H9 (cell line): Measurements from ENCODE around the gene ZMIZ1. TPM values are rescaled to one million over a fixed set of nuclear protein-coding genes. Genes with fewer than 3 reads are reported as not detected.

Experiments used
- DNase-seq: peaks from one replicate; pipeline ENCODE4 v3.0.0-alpha.2; 2017
- H2AFZ ChIP-seq: one replicate; pipeline ENCODE4 v1.6.1; 2013; ENCODE audit warnings: mild to moderate bottlenecking, low read length, control low read depth, moderate library complexity
- H2AK5ac ChIP-seq: 2 replicates; pipeline ENCODE4 v1.6.1; 2013; ENCODE audit warnings: low read length, control low read depth, mixed read lengths; ENCODE audit not compliant: insufficient read length
- H2BK120ac ChIP-seq: one replicate; pipeline ENCODE4 v1.6.1; 2013; ENCODE audit warnings: low read depth, mild to moderate bottlenecking, low read length, control low read depth, inconsistent platforms; ENCODE audit not compliant: poor library complexity, severe bottlenecking
- H2BK12ac ChIP-seq: 2 replicates; pipeline ENCODE4 v1.6.1; 2013; ENCODE audit warnings: low read length, control low read depth, mixed read lengths, low read depth; ENCODE audit not compliant: insufficient read length
- H2BK15ac ChIP-seq: 2 replicates; pipeline ENCODE4 v1.6.1; 2013; ENCODE audit warnings: low read depth, low read length, control low read depth
- H2BK20ac ChIP-seq: one replicate; pipeline ENCODE4 v1.6.1; 2013; ENCODE audit warnings: low read depth, mild to moderate bottlenecking, low read length, control low read depth, inconsistent platforms; ENCODE audit not compliant: poor library complexity, severe bottlenecking
- H2BK5ac ChIP-seq: 2 replicates; pipeline ENCODE4 v1.6.1; 2013; ENCODE audit warnings: low read length, control low read depth, mixed read lengths; ENCODE audit not compliant: insufficient read length
- H3K14ac ChIP-seq: 2 replicates; pipeline ENCODE4 v1.6.1; 2013; ENCODE audit warnings: low read length, control low read depth; ENCODE audit not compliant: insufficient read depth
- H3K18ac ChIP-seq: 2 replicates; pipeline ENCODE4 v1.6.1; 2013; ENCODE audit warnings: low read depth, mild to moderate bottlenecking, mixed read lengths, low read length, control low read depth; ENCODE audit not compliant: insufficient read length
- H3K23ac ChIP-seq: 2 replicates; pipeline ENCODE4 v1.6.1; 2013; ENCODE audit warnings: low read length, control low read depth, mixed read lengths, low read depth; ENCODE audit not compliant: insufficient read length
- H3K23me2 ChIP-seq: 2 replicates; pipeline ENCODE4 v1.6.1; 2013; ENCODE audit warnings: low read depth, mild to moderate bottlenecking, mixed read lengths, low read length, control low read depth; ENCODE audit not compliant: insufficient read length, poor library complexity, severe bottlenecking
- H3K27ac ChIP-seq: 2 replicates; pipeline ENCODE4 v1.5.1; 2013; ENCODE audit warnings: low read length, control low read depth, mixed read lengths, low read depth; ENCODE audit not compliant: insufficient read length
- H3K27me3 ChIP-seq: 2 replicates; pipeline ENCODE4 v1.6.1; 2013; ENCODE audit warnings: low read length, control low read depth, inconsistent platforms; ENCODE audit not compliant: insufficient read depth
- H3K4ac ChIP-seq: 2 replicates; pipeline ENCODE4 v1.6.1; 2013; ENCODE audit warnings: low read depth, mild to moderate bottlenecking, control low read depth, inconsistent platforms, low read length, moderate library complexity
- H3K4me1 ChIP-seq: 2 replicates; pipeline ENCODE4 v1.6.1; 2013; ENCODE audit warnings: low read length, control low read depth, inconsistent platforms; ENCODE audit not compliant: insufficient read depth
- H3K4me2 ChIP-seq: 2 replicates; pipeline ENCODE4 v1.6.1; 2013; ENCODE audit warnings: low read length, control low read depth, mixed read lengths; ENCODE audit not compliant: insufficient read length, insufficient read depth
- H3K56ac ChIP-seq: 2 replicates; pipeline ENCODE4 v1.6.1; 2013; ENCODE audit warnings: low read depth, mild to moderate bottlenecking, mixed read lengths, low read length, control low read depth; ENCODE audit not compliant: insufficient read length
- H3K79me1 ChIP-seq: 2 replicates; pipeline ENCODE4 v1.6.1; 2013; ENCODE audit warnings: low read depth, mild to moderate bottlenecking, moderate library complexity, low read length, control low read depth, inconsistent platforms; ENCODE audit not compliant: insufficient read depth, poor library complexity, severe bottlenecking
- H3K79me2 ChIP-seq: 2 replicates; pipeline ENCODE4 v1.6.1; 2013; ENCODE audit warnings: low read length, control low read depth, inconsistent platforms; ENCODE audit not compliant: insufficient read depth
- H3K9ac ChIP-seq: 2 replicates; pipeline ENCODE4 v1.6.1; 2013; ENCODE audit warnings: low read length, control low read depth, mixed read lengths; ENCODE audit not compliant: insufficient read length; ENCODE audit errors: extremely low read depth
- H3K9me3 ChIP-seq: one replicate; pipeline ENCODE4 v1.6.1; 2013; ENCODE audit warnings: low read depth, low read length, inconsistent platforms; ENCODE audit not compliant: control insufficient read depth
- H3T11ph ChIP-seq: one replicate; pipeline ENCODE4 v1.6.1; 2013; ENCODE audit warnings: mild to moderate bottlenecking, low read length, control low read depth, inconsistent platforms
- H4K20me1 ChIP-seq: one replicate; pipeline ENCODE4 v1.6.1; 2013; ENCODE audit not compliant: control insufficient read depth, insufficient read length, insufficient read depth
- H4K5ac ChIP-seq: 2 replicates; pipeline ENCODE4 v1.6.1; 2013; ENCODE audit warnings: low read depth, mild to moderate bottlenecking, mixed read lengths, low read length, control low read depth; ENCODE audit not compliant: insufficient read length
- H4K8ac ChIP-seq: replicated peaks from 2 replicates; pipeline ENCODE4 v1.6.1; 2013; ENCODE audit warnings: low read length, control low read depth, mixed read lengths, low read depth; ENCODE audit not compliant: insufficient read length
- H4K91ac ChIP-seq: 2 replicates; pipeline ENCODE4 v1.6.1; 2013; ENCODE audit warnings: low read depth, mild to moderate bottlenecking, moderate library complexity, mixed read lengths, low read length, control low read depth; ENCODE audit not compliant: insufficient read length
- H3K27ac Mint-ChIP-seq, 3 experiments: 2 replicates in 2 of 3; 3 replicates in 1 of 3; pipeline ENCODE4 v1.8.0; 2020 to 2021; ENCODE audit warnings: mixed read lengths in 3 of 3, mild to moderate bottlenecking in 1 of 3, moderate library complexity in 1 of 3
- H3K27me3 Mint-ChIP-seq: 2 replicates; pipeline ENCODE4 v1.8.0; 2021; ENCODE audit warnings: low read depth, mild to moderate bottlenecking, moderate library complexity, mixed read lengths
- H3K36me3 Mint-ChIP-seq, 3 experiments: 2 replicates in 2 of 3; 3 replicates in 1 of 3; pipeline ENCODE4 v1.8.0; 2020 to 2021; ENCODE audit warnings: low read depth in 3 of 3, mixed read lengths in 3 of 3; ENCODE audit not compliant: insufficient read depth in 1 of 3
- H3K4me1 Mint-ChIP-seq, 2 experiments: 2 replicates each; pipeline ENCODE4 v1.8.0; 2020; ENCODE audit warnings: mixed read lengths in 2 of 2
- H3K4me3 Mint-ChIP-seq, 2 experiments: 2 replicates in 1 of 2; 3 replicates in 1 of 2; pipeline ENCODE4 v1.8.0; 2020 to 2021; ENCODE audit warnings: mild to moderate bottlenecking in 2 of 2, mixed read lengths in 2 of 2, moderate library complexity in 1 of 2
- H3K9me3 Mint-ChIP-seq, 2 experiments: 2 replicates in 1 of 2; 3 replicates in 1 of 2; pipeline ENCODE4 v1.8.0; 2020; ENCODE audit warnings: mild to moderate bottlenecking in 2 of 2, mixed read lengths in 2 of 2, moderate library complexity in 1 of 2
- CTCF ChIP-seq: fragments of 200-600 bp; sonication (generic); conservative IDR thresholded peaks from 3 replicates; pipeline ENCODE4 v1.8.0; 2021; ENCODE audit warnings: antibody characterized with exemption, mild to moderate bottlenecking
- WGBS: extraction: QIAGEN DNeasy Blood & Tissue Kit; methylation state at CpG from one replicate; pipeline ENCODE4 v1.1.7; 2013; ENCODE audit warnings: missing lambda C conversion rate, low lambda C conversion rate, mixed read lengths; ENCODE audit not compliant: insufficient read length; ENCODE audit errors: extremely low coverage; 5-methylcytosine and 5-hydroxymethylcytosine counted together
- total RNA-seq: library from RNA; stranded (reverse); gene quantifications from 2 replicates; pipeline ENCODE4 v1.2.1, GENCODE V29; 2021

ZMIZ1 gene
- total RNA-seq, 1 experiment from 2014 or later: 36.9 TPM

GRCh38 chr10:79029478-79030390, 39.0 kb upstream of the ZMIZ1 start:
- TF ChIP-seq CTCF: no peak
- no peak for DNase-seq
- Mint-ChIP-seq H3K27me3 (peaks cover 16% of the 10 kb centered on the region), H3K36me3 (no peaks in the 10 kb centered on the region), H3K4me1 (peaks cover 4 to 9% of the 10 kb centered on the region in 2 experiments), H3K9me3 (no peaks in the 10 kb centered on the region; a peak in 1 of 5 replicates), H3K27ac (no peak overlapping the region; a peak in 1 of 7 replicates), H3K4me3 (no peak overlapping the region)
- H3K27ac ChIP-seq: no peak overlapping the region
- no peak overlapping the region for H2BK20ac ChIP-seq
- H3T11ph ChIP-seq: no peak overlapping the region
- no peak overlapping the region for H3K14ac ChIP-seq
- no peak overlapping the region for H3K9ac ChIP-seq
- no peak overlapping the region for H3K4ac ChIP-seq
- H2AFZ ChIP-seq: no peak overlapping the region
- no peak overlapping the region for H3K18ac ChIP-seq
- H4K20me1 ChIP-seq: peaks cover 3% of the 10 kb centered on the region
- H4K91ac ChIP-seq: no peak overlapping the region
- H2BK120ac ChIP-seq: no peak overlapping the region
- no peak overlapping the region for H4K8ac ChIP-seq
- H3K79me1 ChIP-seq: no peaks in the 10 kb centered on the region
- no peak overlapping the region for H3K56ac ChIP-seq
- WGBS: no CpG with 5 or more reads among the region's 12 CpGs
- H2BK15ac ChIP-seq: no peak overlapping the region
- no peaks in the 10 kb centered on the region for H3K9me3 ChIP-seq
- no peak overlapping the region for H2AK5ac ChIP-seq
- no peak overlapping the region for H2BK5ac ChIP-seq
- H3K4me2 ChIP-seq: no peak overlapping the region
- no peak overlapping the region for H3K23ac ChIP-seq
- no peak overlapping the region for H4K5ac ChIP-seq
- H3K79me2 ChIP-seq: no peaks in the 10 kb centered on the region
- no peak overlapping the region for H2BK12ac ChIP-seq
- H3K27me3 ChIP-seq: no peaks in the 10 kb centered on the region
- H3K4me1 ChIP-seq: no peaks in the 10 kb centered on the region
- no peaks in the 10 kb centered on the region for H3K23me2 ChIP-seq
